Measurements from ENCODE around the gene FOXN3.

GRCh38 chr14:89239023-89239422 is 178.0 kb downstream of the FOXN3 start:
- TF ChIP-seq JUNB (IDR thresholded peaks at IDR 0.05): no peak
- no peak for TF ChIP-seq CTCF (IDR thresholded peaks at IDR 0.05)
- TF ChIP-seq, protein P1, sequence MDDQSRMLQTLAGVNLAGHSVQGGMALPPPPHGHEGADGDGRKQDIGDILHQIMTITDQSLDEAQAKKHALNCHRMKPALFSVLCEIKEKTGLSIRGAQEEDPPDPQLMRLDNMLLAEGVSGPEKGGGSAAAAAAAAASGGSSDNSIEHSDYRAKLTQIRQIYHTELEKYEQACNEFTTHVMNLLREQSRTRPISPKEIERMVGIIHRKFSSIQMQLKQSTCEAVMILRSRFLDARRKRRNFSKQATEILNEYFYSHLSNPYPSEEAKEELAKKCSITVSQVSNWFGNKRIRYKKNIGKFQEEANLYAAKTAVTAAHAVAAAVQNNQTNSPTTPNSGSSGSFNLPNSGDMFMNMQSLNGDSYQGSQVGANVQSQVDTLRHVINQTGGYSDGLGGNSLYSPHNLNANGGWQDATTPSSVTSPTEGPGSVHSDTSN (IDR thresholded peaks at IDR 0.05): no peak
- TF ChIP-seq GATA3 (IDR thresholded peaks at IDR 0.05; ENCODE audit: borderline replicate concordance): no peak
